ENCODE data around the gene RAPGEF1.

- TF ChIP-seq POLR2A (IDR thresholded peaks at IDR 0.05; ENCODE audit: low read length): no peak
- no peak for TF ChIP-seq GATA1 (IDR thresholded peaks at IDR 0.05; ENCODE audit: low read depth, low read length)
Observed at GRCh38 chr9:131700076-131700475, 39.8 kb downstream of the RAPGEF1 start.
